Naive B cell (primary cell): ENCODE data around the gene FMO1. TPM values are rescaled to one million over a fixed set of nuclear protein-coding genes. Genes with fewer than 3 reads are reported as not detected.

Experiments
- ATAC-seq, 2 donors: fragments of 150-1000 bp; cut with Tn5 transposase; 2 replicates each; pipeline ENCODE4 v1.10.0; 2021; ENCODE audit warnings: low read depth in 2 of 2, mild to moderate bottlenecking in 2 of 2, moderate library complexity in 2 of 2
- DNase-seq: peaks from one replicate; pipeline ENCODE4 v3.0.0; 2022
- H3K27ac Mint-ChIP-seq, 6 donors: one replicate each; pipeline ENCODE4 v1.8.0; 2020 to 2022; ENCODE audit warnings: mild to moderate bottlenecking in 6 of 6, mixed read lengths in 6 of 6, moderate library complexity in 5 of 6, inconsistent platforms in 2 of 6
- H3K27me3 Mint-ChIP-seq, 3 donors: one replicate each; pipeline ENCODE4 v1.8.0; 2021 to 2022; ENCODE audit warnings: mixed read lengths in 3 of 3, mild to moderate bottlenecking in 1 of 3
- H3K36me3 Mint-ChIP-seq, 2 donors: one replicate each; pipeline ENCODE4 v1.8.0; 2020 to 2022; ENCODE audit warnings: mixed read lengths in 2 of 2, inconsistent platforms in 1 of 2, mild to moderate bottlenecking in 1 of 2
- H3K4me1 Mint-ChIP-seq, 3 donors: one replicate each; pipeline ENCODE4 v1.8.0; 2020 to 2022; ENCODE audit warnings: mixed read lengths in 3 of 3, inconsistent platforms in 1 of 3, mild to moderate bottlenecking in 1 of 3, moderate library complexity in 1 of 3
- H3K4me3 Mint-ChIP-seq, 8 donors: one replicate each; pipeline ENCODE4 v1.8.0; 2020 to 2022; ENCODE audit warnings: mild to moderate bottlenecking in 8 of 8, mixed read lengths in 8 of 8, moderate library complexity in 8 of 8, inconsistent platforms in 2 of 8
- H3K9me3 Mint-ChIP-seq, 7 donors: one replicate each; pipeline ENCODE4 v1.8.0; 2020 to 2022; ENCODE audit warnings: mixed read lengths in 7 of 7, mild to moderate bottlenecking in 5 of 7, inconsistent platforms in 2 of 7, moderate library complexity in 1 of 7
- polyA plus RNA-seq, 6 donors: library from polyadenylated mRNA; unstranded; fragments of 300-500 nt; fragmentation: Illumina TruSeq; gene quantifications; one replicate each; pipeline ENCODE4 v1.2.3, GENCODE V29; 2021; ENCODE audit warnings: low read depth in 6 of 6

The FMO1 gene
- polyA plus RNA-seq, 6 donors from 2014 or later, result 0.84 to 5.6 (median 1.7) TPM

DNA sequence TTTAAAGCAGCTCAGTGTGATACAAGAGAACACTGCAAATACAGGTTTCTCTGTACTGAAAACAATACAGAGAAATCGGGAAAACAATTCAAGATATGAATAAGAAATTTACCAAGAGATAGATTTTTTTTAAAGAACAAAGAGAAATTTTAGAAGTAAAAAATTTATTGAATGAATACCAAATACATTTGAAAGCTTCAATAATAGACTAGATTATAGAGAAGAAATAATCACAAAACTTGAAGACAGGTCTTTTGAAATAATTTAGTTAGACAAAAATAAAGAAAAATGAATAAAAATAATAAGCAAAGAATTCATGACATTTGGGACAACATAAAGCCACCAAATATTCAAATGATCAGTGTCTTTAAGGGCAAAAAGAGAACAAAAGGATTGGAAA, 52.1 kb downstream of the FMO1 start:
- H3K9me3 Mint-ChIP-seq, result peaks cover 23 to 74% (median 49%) of the 10 kb centered on the region in 7 donors
- no peak overlapping the region for H3K27ac Mint-ChIP-seq
- peaks cover 17 to 50% of the 10 kb centered on the region in 2 donors for H3K36me3 Mint-ChIP-seq
- ATAC-seq, result no peak
- DNase-seq, result no peak
- H3K4me1 Mint-ChIP-seq, result no peaks in the 10 kb centered on the region
- no peak overlapping the region for H3K4me3 Mint-ChIP-seq
- peaks cover 5 to 21% (median 10%) of the 10 kb centered on the region in 3 donors for H3K27me3 Mint-ChIP-seq

DNA sequence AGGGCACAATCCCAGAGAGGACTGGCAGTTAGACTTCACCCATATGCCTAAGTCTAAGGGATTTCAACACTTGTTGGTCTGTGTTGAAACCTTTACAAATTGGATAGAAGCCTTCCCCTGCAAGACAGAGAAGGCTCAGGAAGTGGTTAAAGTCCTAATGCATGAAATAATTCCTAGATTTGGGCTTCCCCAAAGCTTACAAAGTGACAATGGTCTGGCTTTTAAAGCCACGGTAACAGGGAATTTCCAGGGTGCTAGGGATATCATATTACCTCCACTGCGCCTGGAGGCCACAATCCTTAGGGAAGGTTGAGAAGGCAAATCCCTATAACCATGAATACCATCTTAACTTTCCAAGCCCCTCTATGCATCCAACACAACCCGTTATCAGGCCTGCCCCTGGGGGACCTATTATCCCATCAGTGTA, 62.4 kb downstream of the FMO1 start:
- Mint-ChIP-seq H3K4me3 (no peak overlapping the region), H3K4me1 (peaks cover 7 to 23% (median 15%) of the 10 kb centered on the region in 3 donors), H3K27ac (peak overlapping the region in 2 of 6 donors; percentile 27 to 62), H3K27me3 (no peaks in the 10 kb centered on the region), H3K36me3 (no peaks in the 10 kb centered on the region), H3K9me3 (peaks cover 0 to 8% (median 0%) of the 10 kb centered on the region in 7 donors)
- DNase-seq (no peak), ATAC-seq (no peak)

DNA sequence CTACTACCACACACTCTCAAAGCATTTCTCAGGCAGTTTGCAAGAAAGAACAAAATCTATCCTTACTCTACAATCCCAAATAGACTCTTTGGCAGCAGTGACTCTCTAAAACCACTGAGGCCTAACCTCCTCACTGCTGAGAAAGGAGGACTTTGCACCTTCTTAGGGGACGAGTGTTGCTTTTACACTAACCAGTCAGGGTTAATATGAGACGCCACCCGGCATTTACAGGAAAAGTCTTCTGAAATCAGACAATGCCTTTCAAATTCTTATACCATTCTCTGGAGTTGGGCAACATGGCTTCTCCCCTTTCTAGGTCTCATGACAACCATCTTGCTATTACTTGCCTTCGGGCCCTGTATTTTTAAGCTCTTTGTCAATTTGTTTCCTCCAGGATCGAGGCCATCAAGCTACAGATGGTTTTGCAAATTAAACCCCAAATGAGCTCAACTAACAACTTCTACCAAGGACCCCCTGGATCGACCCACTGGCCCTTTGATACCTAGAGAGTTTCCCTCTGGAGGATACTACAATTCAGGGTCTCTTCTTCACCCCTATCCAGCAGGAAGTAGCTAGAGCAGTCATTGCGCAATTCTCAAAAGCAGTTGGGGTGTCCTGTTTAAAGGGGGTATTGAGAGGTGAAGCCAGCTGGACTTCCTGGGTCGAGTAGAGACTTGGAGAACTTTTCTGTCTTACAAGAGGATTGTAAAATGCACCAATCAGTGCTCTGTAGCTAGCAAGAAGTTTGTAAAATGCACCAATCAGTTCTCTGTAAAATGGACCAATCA, 63.7 kb downstream of the FMO1 start:
- Mint-ChIP-seq H3K4me1 (peaks cover 7 to 26% (median 15%) of the 10 kb centered on the region in 3 donors), H3K9me3 (peaks cover 0 to 5% (median 0%) of the 10 kb centered on the region in 7 donors), H3K4me3 (no peak overlapping the region), H3K27ac (peak overlapping the region in 4 of 6 donors; percentile 13 to 61 (median 38)), H3K27me3 (no peaks in the 10 kb centered on the region), H3K36me3 (no peaks in the 10 kb centered on the region)
- DNase-seq (no peak), ATAC-seq (no peak)

DNA sequence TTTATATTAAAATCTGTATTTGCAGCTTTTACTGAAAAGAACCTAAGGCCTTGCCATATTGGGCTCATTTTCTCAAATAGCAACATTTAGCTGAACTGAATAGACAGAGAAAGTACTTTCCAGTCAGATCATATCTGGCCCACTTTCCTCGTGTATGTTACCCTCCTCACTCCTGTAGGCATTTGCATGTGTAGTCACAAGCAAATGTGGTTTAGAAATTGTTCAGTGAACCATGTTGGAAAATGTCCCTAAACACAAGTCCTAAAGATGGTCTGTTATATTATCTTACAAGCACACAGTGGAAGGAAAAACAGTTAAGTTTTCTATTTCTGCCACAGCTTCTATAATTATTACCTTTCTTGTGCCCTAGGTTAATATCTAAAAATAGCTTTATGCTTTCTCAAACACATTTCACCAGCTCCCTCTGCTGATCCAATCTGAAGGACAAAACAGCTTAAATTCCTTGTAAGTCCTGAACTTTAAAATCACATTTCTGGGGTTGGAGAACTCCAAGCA, 65.1 kb downstream of the FMO1 start:
- H3K9me3 Mint-ChIP-seq, result peaks cover 0 to 5% (median 0%) of the 10 kb centered on the region in 7 donors
- no peaks in the 10 kb centered on the region for H3K27me3 Mint-ChIP-seq
- peak; percentile 49 for DNase-seq
- peak; percentile 59 to 60 for ATAC-seq
- peaks cover 7 to 26% (median 15%) of the 10 kb centered on the region in 3 donors for H3K4me1 Mint-ChIP-seq
- H3K4me3 Mint-ChIP-seq, result peak overlapping the region in 7 of 8 donors; percentile 62 to 86 (median 78)
- peaks cover 0 to 8% of the 10 kb centered on the region in 2 donors for H3K36me3 Mint-ChIP-seq
- H3K27ac Mint-ChIP-seq, result peak overlapping the region; percentile 84 to 98 (median 94)

DNA sequence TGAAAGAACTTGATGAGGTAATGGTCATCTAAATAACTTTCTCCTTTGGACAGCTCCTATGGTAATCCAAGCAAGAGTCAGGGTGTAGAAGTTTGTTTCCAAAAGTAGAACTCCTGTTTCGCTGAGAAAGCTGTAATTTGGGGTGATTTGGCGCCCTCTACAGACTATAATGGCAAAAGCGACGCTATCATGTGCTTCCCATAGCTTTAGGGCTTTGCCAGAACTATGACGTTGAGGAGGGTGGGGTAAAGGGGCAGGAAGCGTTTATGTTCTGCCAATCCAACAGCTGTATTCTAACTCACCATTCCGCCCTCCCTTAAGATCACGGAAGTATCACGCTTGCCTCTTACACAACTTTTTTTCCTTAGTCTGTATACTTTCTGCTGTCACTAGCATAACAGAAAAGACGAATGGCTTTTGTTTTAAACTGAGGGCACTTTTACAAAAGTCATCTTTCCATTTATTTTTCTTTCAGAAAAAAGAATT, 65.6 kb downstream of the FMO1 start, which contains the start of gene FMO4:
FMO4 (plus strand) TSS at position 349 of the 486 bp plus-strand sequence. CDS start 5,643 bp downstream, outside the sequence.
- ATAC-seq (peak; percentile 99 to 100), DNase-seq (peak; percentile 87)
- Mint-ChIP-seq H3K36me3 (peaks cover 3 to 10% of the 10 kb centered on the region in 2 donors), H3K27ac (peak within 1 kb of the TSS; percentile 84 to 98 (median 94)), H3K4me3 (peak within 1 kb of the TSS; percentile 62 to 90 (median 78)), H3K27me3 (no peaks in the 10 kb centered on the region), H3K9me3 (peaks cover 0 to 5% (median 2%) of the 10 kb centered on the region in 7 donors), H3K4me1 (peaks cover 7 to 26% (median 15%) of the 10 kb centered on the region in 3 donors)

DNA sequence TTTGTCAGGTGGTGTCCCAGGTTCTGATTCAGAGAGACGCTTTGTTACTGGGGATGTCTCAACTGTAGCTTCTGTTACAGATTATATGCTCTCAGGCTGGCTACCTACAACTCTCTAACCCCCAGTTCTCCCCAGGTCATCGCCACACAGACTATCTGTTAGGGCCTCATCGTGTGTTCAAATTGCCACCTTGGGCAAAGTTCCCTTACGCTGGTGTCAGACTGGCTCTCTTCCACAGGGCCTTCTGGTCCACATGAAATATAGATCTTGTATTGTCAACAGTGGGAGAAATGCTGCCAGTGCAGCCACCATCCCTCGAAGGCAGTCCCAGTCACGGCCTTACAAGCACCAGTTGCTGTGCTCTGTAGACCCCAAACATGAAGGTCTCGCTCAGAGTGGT, 81.0 kb downstream of the FMO1 start:
- DNase-seq (no peak), ATAC-seq (no peak)
- Mint-ChIP-seq H3K4me3 (no peak overlapping the region), H3K9me3 (peaks cover 0 to 2% (median 0%) of the 10 kb centered on the region in 7 donors), H3K36me3 (peaks cover 0 to 6% of the 10 kb centered on the region in 2 donors), H3K4me1 (peaks cover 0 to 5% (median 0%) of the 10 kb centered on the region in 3 donors), H3K27me3 (no peaks in the 10 kb centered on the region), H3K27ac (no peak overlapping the region)

DNA sequence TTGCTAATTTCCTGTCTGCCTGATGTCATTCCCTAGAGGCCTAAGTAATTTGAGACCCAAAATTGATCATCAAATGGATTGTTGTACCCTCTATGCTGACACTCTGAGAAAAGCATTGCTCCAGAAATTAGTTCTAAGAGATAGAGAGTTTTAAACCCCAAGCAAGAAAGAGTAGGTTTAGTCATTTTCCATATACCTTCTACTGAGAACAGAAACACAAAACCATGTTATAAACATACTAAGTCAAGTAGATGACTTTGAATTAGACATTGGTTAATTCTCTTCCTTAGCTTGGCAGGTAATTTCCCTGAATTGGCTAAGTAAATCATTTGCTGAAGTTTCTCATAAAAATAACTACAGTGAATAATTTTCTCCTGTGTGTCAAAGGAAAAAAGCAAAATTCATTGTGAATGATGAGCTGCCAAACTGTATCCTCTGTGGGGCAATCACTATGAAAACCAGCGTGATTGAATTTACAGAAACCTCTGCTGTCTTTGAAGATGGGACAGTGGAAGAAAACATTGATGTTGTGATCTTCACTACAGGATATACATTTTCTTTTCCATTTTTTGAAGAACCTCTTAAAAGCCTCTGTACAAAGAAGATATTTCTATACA, 85.8 kb downstream of the FMO1 start:
- DNase-seq, result no peak
- ATAC-seq, result no peak
- Mint-ChIP-seq H3K4me3 (no peak overlapping the region), H3K9me3 (no peaks in the 10 kb centered on the region), H3K27me3 (no peaks in the 10 kb centered on the region), H3K27ac (no peak overlapping the region), H3K36me3 (peaks cover 16 to 18% of the 10 kb centered on the region in 2 donors), H3K4me1 (peaks cover 0 to 3% (median 0%) of the 10 kb centered on the region in 3 donors)

Other genes with a start within 250 kb of the FMO1 start
- under 1 TPM in 1 of 6 donors, not detected in 5; 0.36 TPM for gene FMO3, start 157.6 kb upstream of the FMO1 start, polyA plus RNA-seq
- gene FMO2, start 63.2 kb upstream of the FMO1 start, polyA plus RNA-seq, result under 1 TPM in 1 of 6 donors, not detected in 5; 0.09 TPM
- gene FMO4, start 65.7 kb downstream of the FMO1 start, polyA plus RNA-seq, result 1 to 10 TPM; 1.9 to 7.2 (median 4.5) TPM
- 10 to 100 TPM; 15.3 to 97.0 (median 46.7) TPM for gene PRRC2C, start 237.0 kb downstream of the FMO1 start, polyA plus RNA-seq